Fibroblast of the aortic adventitia (primary cell): ENCODE data around the gene ZNF48. TPM values are rescaled to one million over a fixed set of nuclear protein-coding genes. Genes with fewer than 3 reads are reported as not detected.

Experiments
- DNase-seq: peaks from one replicate; pipeline ENCODE4 v3.0.0-alpha.2; 2010; ENCODE audit warnings: low read depth
- H3K4me3 ChIP-seq: 2 replicates; pipeline ENCODE4 v1.5.1; 2011; ENCODE audit warnings: low read depth, mild to moderate bottlenecking, control low read depth, low read length, moderate library complexity
- total RNA-seq: library from RNA; depleted of rRNA; stranded (reverse); fragments of >200 nt; gene quantifications from 2 replicates; pipeline ENCODE4 v1.2.3, GENCODE V29; 2012; ENCODE audit warnings: low replicate concordance
- TF ChIP-seq, protein P1 (sequence below): IDR thresholded peaks from 2 replicates; pipeline ENCODE4 v1.5.1; 2011; ENCODE audit warnings: mild to moderate bottlenecking, low read length, control low read depth, inconsistent platforms; ENCODE audit not compliant: insufficient read depth

ZNF48 gene
- total RNA-seq, 1 donor = 5.4 TPM

DNA sequence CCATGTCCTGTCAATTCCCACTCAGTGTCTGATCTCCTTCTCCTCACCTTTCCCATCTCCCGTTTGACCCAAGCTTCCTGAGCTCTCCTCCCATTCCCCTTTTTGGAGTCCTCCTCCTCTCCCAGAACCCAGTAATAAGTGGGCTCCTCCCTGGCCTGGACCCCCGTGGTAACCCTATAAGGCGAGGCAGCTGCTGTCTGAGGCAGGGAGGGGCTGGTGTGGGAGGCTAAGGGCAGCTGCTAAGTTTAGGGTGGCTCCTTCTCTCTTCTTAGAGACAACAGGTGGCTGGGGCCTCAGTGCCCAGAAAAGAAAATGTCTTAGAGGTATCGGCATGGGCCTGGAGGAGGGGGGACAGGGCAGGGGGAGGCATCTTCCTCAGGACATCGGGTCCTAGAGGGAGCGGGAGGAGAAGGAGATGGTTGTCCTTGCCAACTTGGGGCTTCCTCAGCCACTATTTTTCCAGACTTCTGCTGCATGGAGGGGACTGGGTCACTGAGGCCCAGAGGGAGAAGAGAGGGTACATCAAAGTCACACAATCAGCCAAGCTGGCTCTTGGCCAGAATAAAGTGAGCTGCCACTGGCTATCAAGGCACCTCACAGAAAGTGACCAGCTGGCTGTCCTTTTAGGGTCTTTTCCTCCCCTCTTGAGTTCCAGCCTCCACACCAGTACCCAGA lies 23.0 kb upstream of the ZNF48 start:
- no peak overlapping the region for H3K4me3 ChIP-seq
- TF ChIP-seq, protein P1, sequence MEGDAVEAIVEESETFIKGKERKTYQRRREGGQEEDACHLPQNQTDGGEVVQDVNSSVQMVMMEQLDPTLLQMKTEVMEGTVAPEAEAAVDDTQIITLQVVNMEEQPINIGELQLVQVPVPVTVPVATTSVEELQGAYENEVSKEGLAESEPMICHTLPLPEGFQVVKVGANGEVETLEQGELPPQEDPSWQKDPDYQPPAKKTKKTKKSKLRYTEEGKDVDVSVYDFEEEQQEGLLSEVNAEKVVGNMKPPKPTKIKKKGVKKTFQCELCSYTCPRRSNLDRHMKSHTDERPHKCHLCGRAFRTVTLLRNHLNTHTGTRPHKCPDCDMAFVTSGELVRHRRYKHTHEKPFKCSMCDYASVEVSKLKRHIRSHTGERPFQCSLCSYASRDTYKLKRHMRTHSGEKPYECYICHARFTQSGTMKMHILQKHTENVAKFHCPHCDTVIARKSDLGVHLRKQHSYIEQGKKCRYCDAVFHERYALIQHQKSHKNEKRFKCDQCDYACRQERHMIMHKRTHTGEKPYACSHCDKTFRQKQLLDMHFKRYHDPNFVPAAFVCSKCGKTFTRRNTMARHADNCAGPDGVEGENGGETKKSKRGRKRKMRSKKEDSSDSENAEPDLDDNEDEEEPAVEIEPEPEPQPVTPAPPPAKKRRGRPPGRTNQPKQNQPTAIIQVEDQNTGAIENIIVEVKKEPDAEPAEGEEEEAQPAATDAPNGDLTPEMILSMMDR = no peak
- no peak for DNase-seq

DNA sequence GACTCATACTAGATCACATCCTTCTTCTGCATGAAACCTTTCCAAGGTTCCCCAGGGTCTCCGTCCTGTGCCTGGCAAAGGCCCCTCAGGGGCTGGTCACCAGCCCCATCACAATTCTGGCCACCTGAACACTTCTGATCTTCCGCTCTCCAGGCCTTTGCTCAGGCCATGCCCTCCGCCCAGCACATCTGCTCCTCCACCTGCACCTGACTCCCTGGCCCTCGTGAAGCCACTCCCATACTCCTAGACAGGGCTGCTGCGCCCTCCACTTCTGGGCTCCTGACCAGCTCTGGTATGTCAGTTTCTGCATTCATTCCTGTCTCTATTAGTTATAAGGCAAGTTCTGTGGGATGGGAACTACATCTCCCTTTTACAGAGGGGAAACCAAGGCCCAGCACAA lies 22.5 kb upstream of the ZNF48 start:
- no peak overlapping the region for H3K4me3 ChIP-seq
- TF ChIP-seq, protein P1 = no peak
- DNase-seq = no peak

DNA sequence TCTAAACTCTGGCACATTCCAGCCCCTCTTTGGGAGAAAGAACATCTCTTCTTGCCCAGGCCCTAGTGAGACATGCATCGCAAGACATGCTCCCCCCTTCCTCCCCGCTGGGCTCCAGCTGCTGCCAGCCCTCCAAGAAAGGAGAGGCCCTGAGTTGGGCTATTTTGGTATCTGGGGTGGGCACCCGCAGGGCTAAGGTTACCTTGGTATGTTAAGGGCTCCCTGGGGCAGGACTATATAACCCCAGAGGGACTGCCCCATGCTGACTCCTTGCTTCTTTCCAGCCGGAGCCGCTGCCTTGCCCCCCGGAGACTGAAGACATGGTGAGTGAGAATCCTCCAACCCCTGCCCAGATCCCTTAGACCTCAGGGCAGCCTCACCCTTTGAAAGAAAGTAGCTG lies 20.7 kb upstream of the ZNF48 start, which contains the start of gene MYL11:
TSS of gene MYL11 (plus strand) at position 265 of the 400 bp plus-strand sequence. CDS start at position 321, 56 bp downstream.
- DNase-seq = no peak
- no peak within 1 kb of the TSS for H3K4me3 ChIP-seq
- TF ChIP-seq, protein P1 = no peak

DNA sequence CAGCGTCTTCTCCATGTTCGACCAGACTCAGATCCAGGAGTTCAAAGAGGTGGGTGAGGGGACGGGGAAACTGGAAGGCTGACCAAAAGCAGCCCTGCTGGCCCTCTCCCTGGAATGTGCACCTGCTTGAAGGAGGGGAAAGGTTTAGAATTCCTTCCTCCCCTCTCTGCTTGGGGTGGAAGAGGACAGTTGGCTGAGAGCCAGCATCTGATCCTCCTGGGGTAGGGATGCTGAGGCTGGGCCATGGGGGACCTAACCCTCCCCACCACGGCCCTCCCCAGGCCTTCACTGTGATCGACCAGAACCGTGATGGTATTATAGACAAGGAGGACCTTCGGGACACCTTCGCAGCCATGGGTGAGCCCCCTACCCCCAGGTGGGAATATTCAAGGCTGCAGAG lies 19.4 kb upstream of the ZNF48 start:
- TF ChIP-seq, protein P1 = no peak
- no peak for DNase-seq
- no peak overlapping the region for H3K4me3 ChIP-seq

DNA sequence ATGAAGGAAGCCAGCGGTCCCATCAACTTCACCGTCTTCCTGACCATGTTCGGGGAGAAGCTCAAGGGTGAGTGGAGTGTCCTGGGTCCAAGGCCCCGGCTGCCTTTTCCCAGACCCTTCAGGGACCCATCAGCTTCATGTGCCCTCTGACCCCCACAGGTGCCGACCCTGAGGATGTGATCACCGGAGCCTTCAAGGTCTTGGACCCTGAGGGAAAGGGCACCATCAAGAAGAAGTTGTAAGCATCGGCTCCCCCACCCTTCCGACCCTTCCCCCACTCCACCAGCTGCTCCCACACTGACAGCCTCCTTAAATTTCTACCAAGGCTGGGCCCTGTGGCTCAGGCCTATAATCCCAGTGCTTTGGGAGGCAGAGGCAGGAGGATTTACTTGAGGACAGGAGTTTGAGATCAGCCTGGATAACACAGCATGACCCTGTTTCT lies 18.7 kb upstream of the ZNF48 start:
- no peak for DNase-seq
- H3K4me3 ChIP-seq = no peak overlapping the region
- TF ChIP-seq, protein P1 = no peak

DNA sequence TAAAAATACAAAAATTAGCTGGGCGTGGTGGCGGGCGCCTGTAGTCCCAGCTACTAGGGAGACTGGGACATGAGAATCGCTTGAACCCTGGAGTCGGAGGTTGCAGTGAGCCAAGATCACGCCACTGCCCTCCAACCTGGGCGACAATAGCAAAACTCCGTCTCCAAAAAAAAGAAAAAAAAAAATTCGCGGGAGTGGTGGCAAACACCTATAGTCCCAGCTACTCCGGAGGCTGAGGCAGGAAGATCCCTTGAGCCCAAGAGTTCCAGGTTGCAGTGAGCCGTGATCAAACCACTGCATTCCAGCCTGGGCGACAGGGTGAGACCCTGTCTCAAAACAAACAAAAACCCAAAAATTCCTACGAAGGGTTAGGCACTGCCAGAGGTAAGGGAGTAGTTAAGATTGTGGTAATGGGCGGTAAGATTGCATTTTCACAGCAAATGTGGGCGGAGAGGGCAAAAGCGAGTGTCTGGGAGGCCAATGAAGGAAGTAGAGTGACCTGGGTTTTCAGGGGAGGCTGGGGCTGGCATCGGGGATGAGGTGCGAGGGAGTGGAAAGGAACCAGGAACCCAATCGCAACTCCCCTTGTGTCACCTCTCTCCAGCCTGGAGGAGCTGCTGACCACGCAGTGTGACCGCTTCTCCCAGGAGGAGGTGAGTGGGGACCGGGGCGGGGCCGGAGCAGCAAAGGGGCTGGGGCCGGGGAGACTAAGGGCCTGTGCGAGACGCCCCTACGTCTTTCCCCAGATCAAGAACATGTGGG lies 18.0 kb upstream of the ZNF48 start:
- H3K4me3 ChIP-seq = peak overlapping the region; percentile 44
- no peak for DNase-seq
- TF ChIP-seq, protein P1 = no peak
